SKM-1 (cell line): ENCODE data around the gene TSPAN17.
"Not testable (repeated sequence)": the region's sequence is repeated elsewhere in the genome, so short reads cannot be mapped to it uniquely, and the experiment has no call there.

Experiments used
- DNase-seq: peaks from one replicate; lab custom pipeline; 2025; ENCODE audit not compliant: unreplicated experiment; lab: John Stamatoyannopoulos, UW

Gene TSPAN17

GRCh38 chr5:176676361-176676824, 29.1 kb downstream of the TSPAN17 start:
- DNase-seq = no peak

DNA sequence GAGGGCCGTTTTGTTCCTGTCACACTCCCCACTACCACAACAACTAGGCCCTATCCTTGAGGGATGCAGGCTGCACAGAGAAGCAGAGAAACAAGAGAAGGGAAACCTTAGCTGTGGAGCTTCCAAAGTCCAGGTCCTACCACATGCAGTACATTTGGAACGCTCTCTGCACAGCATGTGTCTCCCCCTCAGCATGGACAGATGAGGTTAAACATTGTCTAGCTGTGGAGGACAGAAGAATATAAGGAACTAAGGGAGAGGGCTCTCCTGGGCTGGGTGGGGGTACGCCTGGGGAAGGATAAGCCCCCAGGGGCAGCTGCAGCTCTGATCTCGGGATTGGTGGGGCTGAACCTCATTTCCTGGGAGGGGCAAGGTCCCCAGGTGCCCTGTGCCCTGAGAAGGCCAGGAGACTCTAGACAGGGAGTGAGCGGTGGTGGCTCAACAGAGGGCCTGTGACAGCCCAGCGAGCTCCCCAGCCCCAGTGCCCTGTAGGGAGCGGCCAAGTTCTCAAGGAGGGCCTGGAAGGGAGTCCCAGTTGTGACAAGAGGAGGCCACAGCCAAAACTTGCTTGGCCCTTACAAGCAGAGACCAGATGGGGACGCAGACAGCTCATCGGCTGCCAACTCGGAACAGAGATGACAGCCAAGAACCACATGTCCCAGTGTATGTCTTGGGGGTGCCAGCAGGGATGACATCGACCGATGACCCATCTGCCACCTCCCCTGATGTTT, 30.1 kb downstream of the TSPAN17 start:
- DNase-seq = no peak

- no peak for DNase-seq
Measured at GRCh38 chr5:176678584-176678983, 31.3 kb downstream of the TSPAN17 start.

DNA sequence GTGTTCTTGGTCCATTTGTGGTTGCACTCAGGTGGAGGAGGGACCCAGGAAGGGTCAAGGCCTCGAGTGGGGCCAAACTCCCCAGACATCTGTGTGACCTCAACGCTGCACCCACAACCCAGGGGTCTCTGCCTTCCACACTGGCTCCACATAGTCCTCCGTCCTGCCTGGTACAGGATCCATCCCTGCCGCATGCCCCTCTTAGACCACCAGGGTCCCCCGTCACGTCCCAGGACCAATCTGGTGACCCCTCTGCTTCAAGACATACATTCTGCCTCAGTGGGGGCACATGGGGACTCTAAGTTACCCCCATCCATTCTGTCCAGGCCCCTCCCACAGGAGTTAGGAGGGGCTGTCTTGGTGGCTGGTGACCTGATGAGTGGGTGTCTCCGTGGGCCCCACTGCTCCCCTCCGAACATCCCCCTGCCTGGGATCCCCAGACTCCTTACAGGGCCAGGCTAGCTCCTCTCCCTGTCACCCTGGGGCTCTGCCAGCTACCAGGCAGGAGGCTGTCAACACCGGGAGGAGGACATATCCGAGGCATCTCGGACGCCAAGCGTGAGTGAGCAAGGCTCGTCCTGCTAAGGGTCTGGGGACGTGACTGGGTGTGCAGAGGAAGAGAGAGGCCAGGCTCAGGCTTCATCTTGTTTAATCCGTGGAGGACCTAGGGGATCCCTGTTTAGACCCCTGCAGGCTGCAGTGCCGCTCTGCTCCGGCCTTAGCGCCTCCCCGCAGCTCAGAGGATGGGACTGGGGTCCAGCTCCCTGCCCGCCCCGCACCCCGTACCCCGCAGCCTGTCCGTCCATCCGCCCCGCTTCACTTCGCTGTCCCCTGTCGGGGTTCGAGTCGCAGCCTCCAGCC, 32.3 kb downstream of the TSPAN17 start:
- DNase-seq = no peak

DNA sequence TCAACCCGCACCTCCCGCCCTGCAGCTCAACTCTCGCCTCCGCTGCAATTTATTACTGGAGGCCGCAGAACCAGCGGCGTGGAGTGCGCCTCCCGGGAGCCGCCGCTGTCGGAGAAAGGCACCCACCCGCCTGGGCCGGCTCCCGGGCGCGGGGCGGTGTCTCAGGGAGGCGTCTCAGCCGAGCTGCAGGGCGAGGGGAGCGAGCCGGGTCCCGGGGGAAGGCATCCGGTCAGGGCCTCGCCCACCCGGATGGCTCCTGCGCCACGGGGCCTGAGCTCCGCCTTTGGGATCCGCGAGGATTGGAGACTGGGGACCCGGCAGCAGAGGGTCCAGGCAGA, 32.9 kb downstream of the TSPAN17 start:
- no peak for DNase-seq

DNA sequence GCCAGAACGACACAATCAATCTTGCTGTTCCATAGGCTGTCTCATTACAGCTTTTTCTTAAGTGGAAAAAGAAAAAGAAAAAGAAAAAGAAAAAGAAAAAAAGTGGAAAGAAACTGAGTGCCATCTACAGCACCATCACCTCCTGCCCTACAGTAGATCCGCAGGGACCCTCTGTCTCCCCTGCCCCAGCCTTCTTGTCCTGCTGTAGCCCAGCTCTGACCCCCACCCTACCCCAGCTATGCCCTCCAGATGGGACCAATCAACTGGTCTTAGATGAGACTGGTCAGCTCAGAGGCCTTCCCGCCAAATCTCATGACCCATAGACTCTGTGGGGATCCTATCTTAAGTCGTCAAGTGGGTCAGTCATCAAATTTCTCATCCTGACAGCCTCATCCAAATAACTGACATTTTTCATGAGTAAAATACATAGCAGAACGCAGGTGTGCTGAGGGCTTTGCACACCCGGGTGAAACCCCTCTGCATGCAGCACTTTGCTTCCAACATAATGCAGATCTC, 34.8 kb downstream of the TSPAN17 start:
- no peak for DNase-seq

DNA sequence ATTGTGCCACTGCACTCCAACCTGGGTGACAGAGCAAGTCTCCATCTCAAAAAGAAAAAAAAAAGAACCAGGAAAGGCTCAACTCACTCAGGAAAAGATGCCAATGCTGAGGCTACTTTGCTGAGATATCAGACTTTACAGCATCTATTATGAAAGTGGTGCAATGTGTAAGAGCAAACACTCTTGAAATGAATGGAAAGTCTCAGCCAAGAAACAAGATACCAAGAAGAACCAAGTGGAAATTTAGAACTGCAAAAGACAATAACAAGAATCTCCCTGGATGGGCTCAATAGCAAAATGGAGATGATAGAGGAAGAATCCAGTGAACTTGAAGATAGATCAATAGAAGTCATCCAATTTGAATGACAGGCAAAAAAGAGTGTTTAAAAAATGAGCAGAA, 37.7 kb downstream of the TSPAN17 start:
- DNase-seq = no peak

GRCh38 chr5:176687247-176687646, 40.0 kb downstream of the TSPAN17 start:
- no peak for DNase-seq

- DNase-seq = no peak
Measured at GRCh38 chr5:176687881-176688280, 40.6 kb downstream of the TSPAN17 start.

DNA sequence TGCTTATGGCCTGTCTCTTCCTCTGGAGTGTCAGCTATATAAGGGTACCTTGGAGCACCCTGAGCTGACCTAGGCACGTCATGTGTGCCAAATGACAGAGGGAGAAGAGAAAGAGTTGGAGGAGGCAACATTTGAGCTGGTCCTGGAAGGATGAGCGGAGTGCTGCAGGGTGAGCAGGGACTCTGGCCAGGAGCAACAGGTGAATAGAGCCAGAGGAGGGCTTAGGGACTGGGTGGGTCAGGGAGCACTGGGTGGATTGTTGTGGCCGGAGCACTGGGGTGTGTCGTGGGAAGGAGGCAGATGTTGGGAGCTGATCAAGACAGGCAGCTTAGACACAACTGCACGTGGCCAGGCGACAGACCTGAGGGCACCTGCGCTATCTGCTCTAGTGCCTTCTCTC, 43.6 kb downstream of the TSPAN17 start:
- DNase-seq = no peak

GRCh38 chr5:176691524-176691923, 44.2 kb downstream of the TSPAN17 start:
- DNase-seq = no peak

DNA sequence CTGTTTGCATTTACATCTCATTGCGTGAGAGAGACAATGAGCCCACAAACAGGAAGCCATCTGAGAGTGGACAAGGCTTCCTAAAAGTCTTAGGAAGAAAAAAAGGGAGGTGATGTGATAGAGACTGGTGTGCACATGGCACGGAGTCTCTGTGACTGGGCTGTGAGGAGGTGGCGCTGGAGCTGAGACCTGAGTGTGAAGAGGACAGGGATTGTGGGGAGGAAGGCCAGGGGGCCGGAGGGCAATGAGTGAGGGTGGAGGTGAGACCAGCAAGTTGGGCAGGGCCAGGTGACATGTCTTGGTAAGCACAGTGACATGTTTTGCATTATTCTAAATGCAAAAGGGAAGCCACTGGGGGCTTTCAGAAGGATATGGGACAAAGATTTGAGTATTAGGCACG, 45.0 kb downstream of the TSPAN17 start:
- no peak for DNase-seq

- DNase-seq = no peak
Measured at GRCh38 chr5:176692839-176693476, 45.7 kb downstream of the TSPAN17 start.

DNA sequence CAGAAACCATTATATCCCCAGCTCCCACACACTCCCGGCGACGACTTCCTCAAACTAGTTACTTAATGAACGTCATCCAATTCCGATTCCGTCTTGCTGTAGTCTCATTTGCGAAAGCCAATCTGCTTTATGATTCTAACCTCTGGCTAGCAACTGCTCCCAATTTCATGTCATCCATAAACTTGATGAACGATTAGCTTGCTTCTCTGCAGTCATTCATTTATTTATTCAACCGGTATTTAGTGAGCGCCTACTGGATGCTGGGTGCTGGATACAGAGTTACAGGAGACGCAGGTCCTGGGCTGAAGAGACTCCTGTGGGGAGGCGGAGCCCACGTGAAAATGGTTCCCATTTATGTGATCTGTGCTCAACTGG, 46.2 kb downstream of the TSPAN17 start:
- DNase-seq = no peak

DNA sequence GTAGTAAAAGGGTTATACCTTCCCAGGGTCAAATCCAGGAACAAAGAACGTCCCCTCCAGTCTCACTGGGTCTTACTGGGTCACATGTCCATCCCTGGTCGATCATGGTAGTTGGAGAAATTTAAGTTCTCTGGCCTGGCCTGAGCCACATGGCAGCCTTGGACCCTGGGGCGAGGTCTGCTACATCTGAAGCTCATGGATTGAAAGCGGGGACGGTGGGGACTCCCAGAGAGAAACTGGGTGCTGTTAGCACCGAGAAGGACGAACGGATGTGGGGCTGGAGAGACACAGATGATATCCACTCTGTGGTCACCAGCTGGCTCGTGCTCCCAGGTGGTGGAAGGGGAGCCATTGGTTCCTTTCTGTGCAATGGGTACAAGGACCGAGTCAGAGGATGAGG, 46.9 kb downstream of the TSPAN17 start:
- no peak for DNase-seq

GRCh38 chr5:176694631-176695030, 47.3 kb downstream of the TSPAN17 start:
- no peak for DNase-seq

DNA sequence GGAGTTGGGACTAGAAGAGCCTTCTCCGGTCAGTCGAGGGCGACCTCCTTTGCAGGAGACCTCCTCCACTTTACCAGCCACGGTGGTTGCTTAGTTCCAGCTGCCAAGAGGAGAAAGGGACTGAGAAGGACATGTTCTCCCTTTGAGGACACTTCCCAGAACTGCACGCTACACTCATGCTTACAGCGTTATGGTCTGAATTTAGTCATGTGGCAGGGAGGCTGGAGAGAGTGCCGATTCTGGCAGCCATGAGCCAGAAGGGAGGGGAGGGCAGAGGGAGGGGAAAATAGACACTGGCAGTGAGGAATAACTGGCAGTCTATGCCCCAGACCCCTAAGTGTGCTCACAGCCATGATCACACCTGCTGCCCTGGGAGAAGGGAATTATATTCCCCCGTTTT, 47.8 kb downstream of the TSPAN17 start:
- no peak for DNase-seq

DNA sequence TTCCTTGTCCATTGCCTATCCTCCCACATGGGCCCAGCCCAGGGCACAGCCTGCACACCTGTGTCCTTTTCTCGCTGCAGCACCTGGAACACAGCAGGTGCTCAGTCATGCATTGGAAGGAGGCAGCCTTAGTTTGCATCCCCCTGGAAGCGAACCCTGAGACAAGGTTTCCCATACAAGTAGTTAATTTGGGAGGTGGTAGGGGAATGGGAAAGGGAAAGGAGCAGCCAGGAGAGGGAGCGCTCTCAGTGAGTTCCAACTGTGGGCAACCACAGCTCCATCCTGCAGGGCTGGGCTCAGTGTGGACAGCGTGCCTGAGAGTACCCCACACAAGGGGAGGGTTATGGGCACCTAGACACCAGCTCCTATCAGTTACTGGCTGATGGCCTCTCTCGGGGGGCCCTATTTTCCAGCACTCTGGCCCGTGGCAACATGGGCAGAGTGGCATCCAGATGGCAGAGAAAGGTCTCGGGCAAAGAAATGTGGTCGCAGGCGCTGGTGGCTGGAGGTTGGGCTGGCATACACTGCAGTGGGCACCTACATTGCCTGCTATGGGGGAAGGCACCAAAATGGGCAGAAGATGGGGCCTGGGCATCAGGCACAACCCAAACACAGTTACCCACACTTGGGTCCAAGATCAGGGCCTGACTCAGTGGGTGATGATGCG, 50.1 kb downstream of the TSPAN17 start:
- DNase-seq = no peak

DNA sequence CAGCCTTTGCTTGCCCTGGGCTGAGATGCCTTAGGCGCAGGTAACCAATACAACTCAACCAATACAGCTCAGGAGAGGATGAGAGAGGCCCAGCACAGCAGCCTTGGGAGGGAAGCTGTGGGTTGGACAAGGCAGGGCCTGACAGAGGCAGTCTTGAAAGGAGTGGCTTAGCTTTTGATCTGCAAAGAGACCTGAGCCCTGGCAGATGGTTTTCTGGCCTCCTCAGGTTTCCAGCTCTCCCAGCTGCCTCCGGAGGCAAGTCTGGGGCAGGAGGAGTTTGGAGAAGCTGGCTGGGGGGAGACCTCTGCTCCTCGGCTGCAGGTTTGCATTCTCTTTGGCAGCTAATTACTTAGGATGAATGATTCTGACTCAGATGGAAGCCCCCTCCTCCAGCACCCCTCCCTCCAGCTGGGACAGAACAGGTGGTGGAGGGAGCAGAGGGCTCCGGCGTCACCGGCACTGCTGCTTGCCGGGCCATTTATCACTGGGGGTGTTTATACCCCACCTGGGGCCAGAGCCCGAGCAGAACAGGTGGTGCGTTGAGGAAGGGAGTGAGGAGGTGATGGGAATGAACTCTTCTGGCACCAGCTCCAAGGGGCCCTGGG, 50.8 kb downstream of the TSPAN17 start:
- no peak for DNase-seq

GRCh38 chr5:176699446-176699845, 52.2 kb downstream of the TSPAN17 start:
- DNase-seq = not testable (repeated sequence)
